ENCODE results near the gene FBXL20.
"Not testable (repeated sequence)": the region's sequence is repeated elsewhere in the genome, so short reads cannot be mapped to it uniquely, and the experiment has no call there.

FBXL20 gene

DNA sequence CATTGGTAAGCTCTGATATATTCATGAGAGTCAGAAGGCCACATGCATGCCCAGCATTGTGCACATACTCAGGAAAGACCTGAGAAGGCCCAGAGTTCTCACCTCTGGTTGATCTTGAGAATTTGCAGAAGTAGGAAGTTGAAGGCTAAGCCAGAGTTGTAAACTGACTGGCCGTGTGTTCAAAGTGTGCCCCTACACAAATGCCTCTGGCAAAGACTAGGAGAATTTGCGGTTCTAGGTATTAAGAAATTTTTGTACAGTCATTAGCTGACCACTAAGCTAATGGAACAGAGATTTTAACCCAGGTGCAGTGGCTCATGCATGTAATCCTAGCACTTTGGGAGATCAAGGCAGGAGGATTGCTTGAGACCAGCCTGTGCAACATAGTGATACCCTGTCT, 25.0 kb downstream of the FBXL20 start:
- Histone ChIP-seq H3K79me2 (ENCODE audit: insufficient read depth, low read depth) (no peaks in the 10 kb centered on the region; the same call in 1 of the 2 replicates), H2AFZ (ENCODE audit: low read depth) (no peak overlapping the region), H3K9ac (no peak overlapping the region), H3K4me3 (IDR thresholded peaks at IDR 0.05; ENCODE audit: insufficient read depth, low read depth, low read length) (no peak overlapping the region), H4K20me1 (ENCODE audit: insufficient read depth) (no peaks in the 10 kb centered on the region), H3K36me3 (ENCODE audit: insufficient read depth) (no peaks in the 10 kb centered on the region), H3K4me1 (ENCODE audit: low read depth, poor library complexity, severe bottlenecking) (no peaks in the 10 kb centered on the region), H3K27me3 (ENCODE audit: insufficient read depth, low read depth) (no peaks in the 10 kb centered on the region), H3K4me2 (no peak overlapping the region), H3K27ac (no peak overlapping the region)
- TF ChIP-seq, protein P1, sequence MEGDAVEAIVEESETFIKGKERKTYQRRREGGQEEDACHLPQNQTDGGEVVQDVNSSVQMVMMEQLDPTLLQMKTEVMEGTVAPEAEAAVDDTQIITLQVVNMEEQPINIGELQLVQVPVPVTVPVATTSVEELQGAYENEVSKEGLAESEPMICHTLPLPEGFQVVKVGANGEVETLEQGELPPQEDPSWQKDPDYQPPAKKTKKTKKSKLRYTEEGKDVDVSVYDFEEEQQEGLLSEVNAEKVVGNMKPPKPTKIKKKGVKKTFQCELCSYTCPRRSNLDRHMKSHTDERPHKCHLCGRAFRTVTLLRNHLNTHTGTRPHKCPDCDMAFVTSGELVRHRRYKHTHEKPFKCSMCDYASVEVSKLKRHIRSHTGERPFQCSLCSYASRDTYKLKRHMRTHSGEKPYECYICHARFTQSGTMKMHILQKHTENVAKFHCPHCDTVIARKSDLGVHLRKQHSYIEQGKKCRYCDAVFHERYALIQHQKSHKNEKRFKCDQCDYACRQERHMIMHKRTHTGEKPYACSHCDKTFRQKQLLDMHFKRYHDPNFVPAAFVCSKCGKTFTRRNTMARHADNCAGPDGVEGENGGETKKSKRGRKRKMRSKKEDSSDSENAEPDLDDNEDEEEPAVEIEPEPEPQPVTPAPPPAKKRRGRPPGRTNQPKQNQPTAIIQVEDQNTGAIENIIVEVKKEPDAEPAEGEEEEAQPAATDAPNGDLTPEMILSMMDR (conservative IDR thresholded peaks at IDR 0.05; ENCODE audit: low read depth, low read length), result no peak

GRCh38 chr17:39367805-39368204, 33.6 kb downstream of the FBXL20 start:
- H3K4me2 ChIP-seq; H3K79me2 ChIP-seq (ENCODE audit: insufficient read depth, low read depth); H4K20me1 ChIP-seq (ENCODE audit: insufficient read depth); H3K27ac ChIP-seq; H2AFZ ChIP-seq (ENCODE audit: low read depth); H3K4me1 ChIP-seq (ENCODE audit: low read depth, poor library complexity, severe bottlenecking); H3K9ac ChIP-seq; H3K4me3 ChIP-seq (IDR thresholded peaks at IDR 0.05; ENCODE audit: insufficient read depth, low read depth, low read length); H3K36me3 ChIP-seq (ENCODE audit: insufficient read depth); H3K27me3 ChIP-seq (ENCODE audit: insufficient read depth, low read depth): not testable (repeated sequence)

DNA sequence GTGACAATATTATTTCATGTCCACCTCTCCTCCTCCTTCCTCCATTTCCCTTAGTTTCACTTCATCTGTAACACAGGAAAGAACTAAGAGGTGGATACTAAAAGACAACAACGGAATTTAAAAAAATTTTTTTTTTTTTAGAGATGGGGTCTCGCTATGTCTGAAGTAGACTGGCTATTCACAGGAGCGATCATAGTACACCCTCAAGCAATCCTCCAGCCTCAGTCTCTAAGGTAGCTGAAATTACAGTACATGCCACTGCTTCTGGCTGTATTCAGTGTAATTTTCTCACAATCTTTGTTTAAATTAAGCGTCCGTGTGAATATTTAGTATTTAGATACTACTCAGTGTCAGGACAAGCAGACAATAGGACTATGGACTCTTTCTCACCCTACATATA, 35.6 kb downstream of the FBXL20 start:
- H3K4me1 ChIP-seq (ENCODE audit: low read depth, poor library complexity, severe bottlenecking), result no peaks in the 10 kb centered on the region
- no peak overlapping the region for H3K27ac ChIP-seq
- no peak overlapping the region for H3K9ac ChIP-seq
- no peak overlapping the region for H3K4me3 ChIP-seq (IDR thresholded peaks at IDR 0.05; ENCODE audit: insufficient read depth, low read depth, low read length)
- no peaks in the 10 kb centered on the region for H3K79me2 ChIP-seq (ENCODE audit: insufficient read depth, low read depth)
- H3K36me3 ChIP-seq (ENCODE audit: insufficient read depth), result no peaks in the 10 kb centered on the region
- no peak overlapping the region for H3K4me2 ChIP-seq
- H2AFZ ChIP-seq (ENCODE audit: low read depth), result no peak overlapping the region
- no peaks in the 10 kb centered on the region for H4K20me1 ChIP-seq (ENCODE audit: insufficient read depth)
- H3K27me3 ChIP-seq (ENCODE audit: insufficient read depth, low read depth), result no peaks in the 10 kb centered on the region
- TF ChIP-seq, protein P1 (conservative IDR thresholded peaks at IDR 0.05; ENCODE audit: low read depth, low read length), result no peak

- no peaks in the 10 kb centered on the region for H3K27me3 ChIP-seq (ENCODE audit: insufficient read depth, low read depth)
- no peak overlapping the region for H3K4me2 ChIP-seq
- no peak overlapping the region for H3K4me3 ChIP-seq (IDR thresholded peaks at IDR 0.05; ENCODE audit: insufficient read depth, low read depth, low read length)
- TF ChIP-seq, protein P1 (conservative IDR thresholded peaks at IDR 0.05; ENCODE audit: low read depth, low read length), result no peak
- H3K36me3 ChIP-seq (ENCODE audit: insufficient read depth), result no peaks in the 10 kb centered on the region
- H3K9ac ChIP-seq, result no peak overlapping the region
- H3K4me1 ChIP-seq (ENCODE audit: low read depth, poor library complexity, severe bottlenecking), result peaks cover 4% of the 10 kb centered on the region
- no peaks in the 10 kb centered on the region for H4K20me1 ChIP-seq (ENCODE audit: insufficient read depth)
- H2AFZ ChIP-seq (ENCODE audit: low read depth), result no peak overlapping the region
- H3K79me2 ChIP-seq (ENCODE audit: insufficient read depth, low read depth), result no peaks in the 10 kb centered on the region
- no peak overlapping the region for H3K27ac ChIP-seq
These were observed 36.2 kb downstream of the FBXL20 start for GRCh38 chr17:39365242-39365641.

GRCh38 chr17:39364236-39365025, 37.0 kb downstream of the FBXL20 start:
- Histone ChIP-seq H3K4me3 (IDR thresholded peaks at IDR 0.05; ENCODE audit: insufficient read depth, low read depth, low read length) (no peak overlapping the region), H3K9ac (no peak overlapping the region), H3K4me2 (no peak overlapping the region)

More at GRCh38 chr17:39364236-39365025, 37.0 kb downstream of the FBXL20 start:
- H2AFZ ChIP-seq (ENCODE audit: low read depth), result no peak overlapping the region
- no peaks in the 10 kb centered on the region for H3K27me3 ChIP-seq (ENCODE audit: insufficient read depth, low read depth)
- H3K36me3 ChIP-seq (ENCODE audit: insufficient read depth), result no peaks in the 10 kb centered on the region
- no peak overlapping the region for H3K27ac ChIP-seq
- TF ChIP-seq, protein P1 (conservative IDR thresholded peaks at IDR 0.05; ENCODE audit: low read depth, low read length), result no peak
- H3K79me2 ChIP-seq (ENCODE audit: insufficient read depth, low read depth), result no peaks in the 10 kb centered on the region
- H4K20me1 ChIP-seq (ENCODE audit: insufficient read depth), result no peaks in the 10 kb centered on the region
- peaks cover 12% of the 10 kb centered on the region for H3K4me1 ChIP-seq (ENCODE audit: low read depth, poor library complexity, severe bottlenecking)
